Muscle layer of duodenum (tissue), 2 donors: Measurements from ENCODE around the gene CYP4F3.

Source experiments
- H3K27ac ChIP-seq: one replicate; pipeline ENCODE4 v1.7.0; 2013; ENCODE audit warnings: mild to moderate bottlenecking, low read length
- H3K27me3 ChIP-seq: one replicate; pipeline ENCODE4 v1.7.0; 2013; ENCODE audit warnings: low read depth, mild to moderate bottlenecking, control low read depth, low read length
- H3K36me3 ChIP-seq, 2 donors: one replicate each; pipeline ENCODE4 v1.7.0; 2013; ENCODE audit warnings: low read length in 2 of 2, control low read depth in 1 of 2, mild to moderate bottlenecking in 1 of 2; ENCODE audit not compliant: insufficient read depth in 2 of 2, control insufficient read depth in 1 of 2
- H3K4me1 ChIP-seq, 2 donors: one replicate each; pipeline ENCODE4 v1.7.0; 2013; ENCODE audit warnings: low read length in 2 of 2, mild to moderate bottlenecking in 2 of 2, control low read depth in 1 of 2, moderate library complexity in 1 of 2; ENCODE audit not compliant: insufficient read depth in 2 of 2, control insufficient read depth in 1 of 2
- H3K4me3 ChIP-seq, 2 donors: one replicate each; pipeline ENCODE4 v1.7.0; 2013; ENCODE audit warnings: low read length in 2 of 2, low read depth in 1 of 2, mild to moderate bottlenecking in 1 of 2
- H3K9me3 ChIP-seq, 2 donors: one replicate each; pipeline ENCODE4 v1.7.0; 2013; ENCODE audit warnings: low read length in 2 of 2, control low read depth in 1 of 2, mild to moderate bottlenecking in 1 of 2; ENCODE audit not compliant: control insufficient read depth in 1 of 2
- donor health status: healthy.

Gene CYP4F3

GRCh38 chr19:15634105-15634504 is 6.6 kb upstream of the CYP4F3 start:
- no peak overlapping the region for H3K27ac ChIP-seq
- H3K9me3 ChIP-seq, result no peaks in the 10 kb centered on the region
- H3K27me3 ChIP-seq, result no peaks in the 10 kb centered on the region
- H3K4me1 ChIP-seq, result peaks cover 0 to 3% of the 10 kb centered on the region in 2 donors
- H3K36me3 ChIP-seq, result no peaks in the 10 kb centered on the region
- no peak overlapping the region for H3K4me3 ChIP-seq

GRCh38 chr19:15635016-15635805 is 5.5 kb upstream of the CYP4F3 start:
- Histone ChIP-seq H3K4me3 (no peak overlapping the region), H3K4me1 (peaks cover 0 to 1% of the 10 kb centered on the region in 2 donors), H3K9me3 (no peaks in the 10 kb centered on the region), H3K27ac (no peak overlapping the region), H3K36me3 (no peaks in the 10 kb centered on the region), H3K27me3 (no peaks in the 10 kb centered on the region)

- Histone ChIP-seq H3K9me3 (no peaks in the 10 kb centered on the region), H3K4me1 (peaks cover 0 to 10% of the 10 kb centered on the region in 2 donors), H3K4me3 (no peak overlapping the region), H3K27me3 (no peaks in the 10 kb centered on the region), H3K36me3 (no peaks in the 10 kb centered on the region), H3K27ac (no peak overlapping the region)
These were observed 4.7 kb upstream of the CYP4F3 start for GRCh38 chr19:15636026-15636425.

- no peak overlapping the region for H3K4me3 ChIP-seq
- peaks cover 2 to 10% of the 10 kb centered on the region in 2 donors for H3K4me1 ChIP-seq
- no peak overlapping the region for H3K27ac ChIP-seq
- no peaks in the 10 kb centered on the region for H3K9me3 ChIP-seq
- H3K27me3 ChIP-seq, result no peaks in the 10 kb centered on the region
- no peaks in the 10 kb centered on the region for H3K36me3 ChIP-seq
These were observed 1.1 kb upstream of the CYP4F3 start for GRCh38 chr19:15639596-15639995.

GRCh38 chr19:15640904-15641597 is 354 bp downstream of the CYP4F3 start:
- peak overlapping the region; percentile 49 for H3K27ac ChIP-seq
- no peaks in the 10 kb centered on the region for H3K36me3 ChIP-seq
- H3K4me1 ChIP-seq, result peaks cover 2 to 10% of the 10 kb centered on the region in 2 donors
- no peaks in the 10 kb centered on the region for H3K9me3 ChIP-seq
- H3K27me3 ChIP-seq, result no peaks in the 10 kb centered on the region
- no peak overlapping the region for H3K4me3 ChIP-seq

- no peak overlapping the region for H3K4me3 ChIP-seq
- H3K27me3 ChIP-seq, result no peaks in the 10 kb centered on the region
- H3K4me1 ChIP-seq, result peaks cover 2 to 10% of the 10 kb centered on the region in 2 donors
- H3K36me3 ChIP-seq, result no peaks in the 10 kb centered on the region
- H3K27ac ChIP-seq, result no peak overlapping the region
- H3K9me3 ChIP-seq, result no peaks in the 10 kb centered on the region
These were observed 1.3 kb downstream of the CYP4F3 start for GRCh38 chr19:15641901-15642491.

GRCh38 chr19:15642807-15643206 is 2.1 kb downstream of the CYP4F3 start:
- peaks cover 0 to 3% of the 10 kb centered on the region in 2 donors for H3K9me3 ChIP-seq
- H3K4me3 ChIP-seq, result no peak overlapping the region
- no peak overlapping the region for H3K27ac ChIP-seq
- no peaks in the 10 kb centered on the region for H3K27me3 ChIP-seq
- peaks cover 0 to 2% of the 10 kb centered on the region in 2 donors for H3K36me3 ChIP-seq
- H3K4me1 ChIP-seq, result peaks cover 2 to 10% of the 10 kb centered on the region in 2 donors

GRCh38 chr19:15643387-15643786 is 2.7 kb downstream of the CYP4F3 start:
- no peaks in the 10 kb centered on the region for H3K27me3 ChIP-seq
- no peak overlapping the region for H3K27ac ChIP-seq
- peaks cover 2 to 10% of the 10 kb centered on the region in 2 donors for H3K4me1 ChIP-seq
- H3K9me3 ChIP-seq, result peaks cover 0 to 4% of the 10 kb centered on the region in 2 donors
- peaks cover 0 to 4% of the 10 kb centered on the region in 2 donors for H3K36me3 ChIP-seq
- H3K4me3 ChIP-seq, result no peak overlapping the region

GRCh38 chr19:15644066-15644741 is 3.5 kb downstream of the CYP4F3 start:
- H3K27me3 ChIP-seq, result no peaks in the 10 kb centered on the region
- H3K4me3 ChIP-seq, result no peak overlapping the region
- peaks cover 0 to 4% of the 10 kb centered on the region in 2 donors for H3K36me3 ChIP-seq
- H3K4me1 ChIP-seq, result peaks cover 2 to 10% of the 10 kb centered on the region in 2 donors
- no peak overlapping the region for H3K27ac ChIP-seq
- peaks cover 0 to 4% of the 10 kb centered on the region in 2 donors for H3K9me3 ChIP-seq

GRCh38 chr19:15644816-15645215 is 4.1 kb downstream of the CYP4F3 start:
- H3K36me3 ChIP-seq, result peaks cover 0 to 4% of the 10 kb centered on the region in 2 donors
- no peak overlapping the region for H3K4me3 ChIP-seq
- no peaks in the 10 kb centered on the region for H3K27me3 ChIP-seq
- peaks cover 2 to 10% of the 10 kb centered on the region in 2 donors for H3K4me1 ChIP-seq
- no peak overlapping the region for H3K27ac ChIP-seq
- peaks cover 0 to 4% of the 10 kb centered on the region in 2 donors for H3K9me3 ChIP-seq

- no peak overlapping the region for H3K27ac ChIP-seq
- H3K9me3 ChIP-seq, result peaks cover 0 to 4% of the 10 kb centered on the region in 2 donors
These were observed 8.8 kb downstream of the CYP4F3 start for GRCh38 chr19:15649526-15649925.

More at GRCh38 chr19:15649526-15649925, 8.8 kb downstream of the CYP4F3 start:
- Histone ChIP-seq H3K4me1 (no peaks in the 10 kb centered on the region), H3K36me3 (peaks cover 0 to 4% of the 10 kb centered on the region in 2 donors), H3K4me3 (no peak overlapping the region), H3K27me3 (no peaks in the 10 kb centered on the region)
